HepG2 (cell line): ENCODE results near the gene EIF4G2. TPM values are rescaled to one million over a fixed set of nuclear protein-coding genes. Genes with fewer than 3 reads are reported as not detected.
A peak's percentile ranks its signal among the peaks of the same experiment; 100 is the strongest.

Experiments
- AGO2 ChIP-seq: fragments of 200-400 bp; formaldehyde crosslinking; optimal IDR thresholded peaks from 2 replicates; pipeline ENCODE3; 2017; ENCODE audit warnings: mild to moderate bottlenecking, low read depth, low read length, moderate library complexity
- ARID3A ChIP-seq: IDR thresholded peaks from 2 replicates; pipeline ENCODE4 v1.6.1; 2012; ENCODE audit warnings: low read depth, low read length, improper control_type of control experiment
- GZF1 ChIP-seq: sonication (generic); formaldehyde crosslinking; IDR thresholded peaks from 2 replicates; pipeline ENCODE4 v1.5.1; 2020; ENCODE audit warnings: mild to moderate bottlenecking, missing genetic modification reagents
- KDM3A ChIP-seq: IDR thresholded peaks from 2 replicates; pipeline ENCODE4 v1.6.1; 2018; ENCODE audit warnings: low read depth, missing compliant biosample characterization
- KIAA2018 ChIP-seq: sonication (generic); formaldehyde crosslinking; IDR thresholded peaks from 2 replicates; pipeline ENCODE4 v1.5.0; 2020; ENCODE audit warnings: mild to moderate bottlenecking, missing genetic modification reagents, borderline replicate concordance
- PCBP1 ChIP-seq: fragments of 200-400 bp; formaldehyde crosslinking; IDR thresholded peaks from 2 replicates; pipeline ENCODE4 v1.6.1; 2017; ENCODE audit warnings: mild to moderate bottlenecking, low read depth, low read length, borderline replicate concordance
- PPARG ChIP-seq: conservative IDR thresholded peaks from 2 replicates; pipeline ENCODE4 v1.6.1; 2016; ENCODE audit warnings: missing biosample characterization, missing genetic modification reagents
- SALL1 ChIP-seq: sonication (generic); formaldehyde crosslinking; IDR thresholded peaks from 2 replicates; pipeline ENCODE4 v1.8.0; 2022; ENCODE audit warnings: mild to moderate bottlenecking, missing genetic modification reagents
- THAP11 ChIP-seq: IDR thresholded peaks from 2 replicates; pipeline ENCODE4 v1.6.1; 2016; ENCODE audit warnings: missing biosample characterization, missing genetic modification reagents
- ZNF7 ChIP-seq: IDR thresholded peaks from 2 replicates; pipeline ENCODE4 v1.6.1; 2016; ENCODE audit warnings: missing biosample characterization, missing genetic modification reagents
- polyA plus RNA-seq, 8 experiments: library from polyadenylated mRNA; depleted of rRNA in 3 of 8; stranded (reverse) in 7 of 8; unstranded in 1 of 8; fragments of >200 nt; fragmentation: Illumina TruSeq in 4 of 8; extraction: Trizol in 4 of 8; gene quantifications; 2 replicates each; pipeline versions ENCODE4 v1.2.1 to v1.2.3, GENCODE V29; 2011 to 2016; ENCODE audit warnings: low read depth in 4 of 8, missing spikeins in 1 of 8, mixed read lengths in 1 of 8; ENCODE audit not compliant: insufficient read depth in 1 of 8
- total RNA-seq, 5 experiments: library from RNA; depleted of rRNA; stranded (reverse); fragments of >200 nt; fragmentation: Illumina TruSeq; extraction: Trizol; gene quantifications; 2 replicates each; pipeline ENCODE4 v1.2.3, GENCODE V29; 2016; ENCODE audit warnings: low read depth in 1 of 5
- TF ChIP-seq, protein P1 (sequence below): sonication (generic); formaldehyde crosslinking; IDR thresholded peaks from 2 replicates; pipeline ENCODE4 v1.8.1; 2023; ENCODE audit warnings: mild to moderate bottlenecking, inconsistent platforms, moderate library complexity, missing genetic modification reagents, borderline replicate concordance
- TF ChIP-seq, protein P2 (sequence below): sonication (generic); formaldehyde crosslinking; IDR thresholded peaks from 2 replicates; pipeline ENCODE4 v1.5.1; 2020; ENCODE audit warnings: mild to moderate bottlenecking, missing genetic modification reagents

Gene EIF4G2
- total and polyA plus RNA-seq, 2 of the 13 experiments (the other 11 are each of a cell fraction or from before 2014, with no cell fraction given): 362 to 546 TPM

GRCh38 chr11:10808553-10809372 is at the start of gene EIF4G2 (continued):
- TF ChIP-seq KIAA2018 (CRISPR knock-in tag) (no peak), AGO2 (peak; percentile 94), KDM3A (CRISPR knock-in tag) (0 out of 2 replicates have a peak, but pooled peaks have one; percentile 27), PCBP1 (peak; percentile 90; the same call in 1 of the 2 replicates), PPARG (no peak), GZF1 (peak; percentile 25; the same call in 1 of the 2 replicates), ARID3A (no peak), ZNF7 (CRISPR knock-in tag) (no peak), THAP11 (peak; percentile 61; the same call in 1 of the 2 replicates), SALL1 (peak; percentile 78)
- TF ChIP-seq, protein P1, sequence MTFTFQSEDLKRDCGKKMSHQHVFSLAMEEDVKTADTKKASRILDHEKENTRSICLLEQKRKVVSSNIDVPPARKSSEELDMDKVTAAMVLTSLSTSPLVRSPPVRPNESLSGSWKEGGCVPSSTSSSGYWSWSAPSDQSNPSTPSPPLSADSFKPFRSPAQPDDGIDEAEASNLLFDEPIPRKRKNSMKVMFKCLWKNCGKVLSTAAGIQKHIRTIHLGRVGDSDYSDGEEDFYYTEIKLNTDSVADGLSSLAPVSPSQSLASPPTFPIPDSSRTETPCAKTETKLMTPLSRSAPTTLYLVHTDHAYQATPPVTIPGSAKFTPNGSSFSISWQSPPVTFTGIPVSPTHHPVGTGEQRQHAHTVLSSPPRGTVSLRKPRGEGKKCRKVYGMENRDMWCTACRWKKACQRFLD (CRISPR knock-in tag): peak; percentile 74; the same call in 1 of the 2 replicates
- TF ChIP-seq, protein P2, sequence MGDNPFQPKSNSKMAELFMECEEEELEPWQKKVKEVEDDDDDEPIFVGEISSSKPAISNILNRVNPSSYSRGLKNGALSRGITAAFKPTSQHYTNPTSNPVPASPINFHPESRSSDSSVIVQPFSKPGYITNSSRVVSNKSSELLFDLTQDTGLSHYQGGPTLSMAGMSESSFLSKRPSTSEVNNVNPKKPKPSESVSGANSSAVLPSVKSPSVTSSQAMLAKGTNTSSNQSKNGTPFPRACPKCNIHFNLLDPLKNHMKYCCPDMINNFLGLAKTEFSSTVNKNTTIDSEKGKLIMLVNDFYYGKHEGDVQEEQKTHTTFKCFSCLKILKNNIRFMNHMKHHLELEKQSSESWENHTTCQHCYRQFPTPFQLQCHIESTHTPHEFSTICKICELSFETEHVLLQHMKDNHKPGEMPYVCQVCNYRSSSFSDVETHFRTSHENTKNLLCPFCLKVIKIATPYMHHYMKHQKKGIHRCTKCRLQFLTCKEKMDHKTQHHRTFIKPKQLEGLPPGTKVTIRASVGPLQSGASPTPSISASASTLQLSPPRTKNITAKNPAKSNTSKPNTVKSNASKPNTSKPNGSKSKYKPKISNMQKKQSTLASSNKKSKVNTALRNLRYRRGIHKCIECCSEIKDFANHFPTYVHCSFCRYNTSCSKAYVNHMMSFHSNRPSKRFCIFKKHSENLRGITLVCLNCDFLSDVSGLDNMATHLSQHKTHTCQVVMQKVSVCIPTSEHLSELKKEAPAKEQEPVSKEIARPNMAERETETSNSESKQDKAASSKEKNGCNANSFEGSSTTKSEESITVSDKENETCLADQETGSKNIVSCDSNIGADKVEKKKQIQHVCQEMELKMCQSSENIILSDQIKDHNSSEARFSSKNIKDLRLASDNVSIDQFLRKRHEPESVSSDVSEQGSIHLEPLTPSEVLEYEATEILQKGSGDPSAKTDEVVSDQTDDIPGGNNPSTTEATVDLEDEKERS (CRISPR knock-in tag): no peak
